ENCODE measurements around the gene TNFRSF12A.

TNFRSF12A gene

GRCh38 chr16:3022208-3022683 is 2.1 kb downstream of the TNFRSF12A start:
- DNase-seq (ENCODE audit: low spot score) = peak; percentile 89
- peak overlapping the region; percentile 99 for H3K27ac ChIP-seq
- CTCF ChIA-PET = interaction anchor here (0.6 to 2.6 kb wide), 4 partner anchors 9 to 19 kb away, joined by 4 to 13 read pairs (median 8); no protein-coding TSS in a partner anchor
- no peak for TF ChIP-seq CTCF (conservative IDR thresholded peaks at IDR 0.05; ENCODE audit: low read depth)
- POLR2A ChIA-PET (ENCODE audit: low non-redundant PET) = interaction anchor here (0.5 to 5.0 kb wide), 5 partner anchors 11 to 40 kb away, joined by 3 to 49 read pairs (median 10); no protein-coding TSS in a partner anchor

DNA sequence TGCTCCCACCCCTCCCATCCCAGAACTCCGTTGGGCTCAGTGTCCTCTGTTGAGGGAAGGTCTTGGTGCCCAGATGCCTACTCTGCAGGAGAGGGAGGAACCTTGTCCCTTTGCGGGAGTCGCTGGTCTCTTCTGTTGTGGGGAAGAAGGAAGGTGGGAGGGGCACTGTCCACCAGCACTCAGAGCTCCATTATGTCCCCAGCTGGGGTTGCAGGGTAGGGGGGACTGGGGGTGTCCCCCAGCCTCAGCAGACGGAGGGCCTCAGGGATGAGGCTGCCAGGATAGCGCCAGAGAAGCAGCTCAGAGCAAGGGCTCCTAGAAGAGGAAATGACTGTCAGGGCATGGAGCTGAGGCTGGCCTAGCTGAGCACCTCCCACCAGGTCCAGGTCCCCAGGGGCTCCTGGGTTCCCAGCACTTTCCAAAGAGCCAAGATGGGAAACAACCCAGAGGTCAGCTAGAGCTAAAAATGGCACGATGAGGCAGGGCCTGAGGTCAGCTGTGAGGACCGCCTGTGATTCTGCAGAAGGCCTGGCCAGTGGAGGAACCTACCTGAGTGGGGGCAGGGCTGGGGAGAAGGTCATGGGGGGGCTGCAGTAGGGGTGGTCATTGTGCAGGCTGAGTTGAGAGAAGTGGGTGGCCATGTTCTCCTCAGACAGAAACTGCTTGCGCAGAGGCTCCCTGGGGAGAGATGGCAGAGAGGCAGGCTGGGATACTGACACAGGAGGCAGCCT is 2.7 kb downstream of the TNFRSF12A start:
- ChIA-PET POLR2A (ENCODE audit: low non-redundant PET) (interaction anchor here (0.5 to 5.0 kb wide), 3 partner anchors 12 to 40 kb away, joined by 6 to 49 read pairs (median 48); no protein-coding TSS in a partner anchor), CTCF (interaction anchor here (0.6 to 1.7 kb wide), 2 partner anchors 13 to 639 kb away, joined by 4 to 6 read pairs; no protein-coding TSS in a partner anchor)
- H3K27ac ChIP-seq = peak overlapping the region; percentile 99
- TF ChIP-seq CTCF (conservative IDR thresholded peaks at IDR 0.05; ENCODE audit: low read depth) = no peak
- DNase-seq (ENCODE audit: low spot score) = no peak

- ChIA-PET CTCF (no interaction called here), POLR2A (ENCODE audit: low non-redundant PET) (interaction anchor here (4.1 to 5.0 kb wide), 2 partner anchors 12 to 18 kb away, joined by 48 to 49 read pairs; no protein-coding TSS in a partner anchor)
- DNase-seq (ENCODE audit: low spot score) = peak; percentile 63
- H3K27ac ChIP-seq = peak overlapping the region; percentile 99
- no peak for TF ChIP-seq CTCF (conservative IDR thresholded peaks at IDR 0.05; ENCODE audit: low read depth)
These were observed 3.2 kb downstream of the TNFRSF12A start for GRCh38 chr16:3023415-3023668.

DNA sequence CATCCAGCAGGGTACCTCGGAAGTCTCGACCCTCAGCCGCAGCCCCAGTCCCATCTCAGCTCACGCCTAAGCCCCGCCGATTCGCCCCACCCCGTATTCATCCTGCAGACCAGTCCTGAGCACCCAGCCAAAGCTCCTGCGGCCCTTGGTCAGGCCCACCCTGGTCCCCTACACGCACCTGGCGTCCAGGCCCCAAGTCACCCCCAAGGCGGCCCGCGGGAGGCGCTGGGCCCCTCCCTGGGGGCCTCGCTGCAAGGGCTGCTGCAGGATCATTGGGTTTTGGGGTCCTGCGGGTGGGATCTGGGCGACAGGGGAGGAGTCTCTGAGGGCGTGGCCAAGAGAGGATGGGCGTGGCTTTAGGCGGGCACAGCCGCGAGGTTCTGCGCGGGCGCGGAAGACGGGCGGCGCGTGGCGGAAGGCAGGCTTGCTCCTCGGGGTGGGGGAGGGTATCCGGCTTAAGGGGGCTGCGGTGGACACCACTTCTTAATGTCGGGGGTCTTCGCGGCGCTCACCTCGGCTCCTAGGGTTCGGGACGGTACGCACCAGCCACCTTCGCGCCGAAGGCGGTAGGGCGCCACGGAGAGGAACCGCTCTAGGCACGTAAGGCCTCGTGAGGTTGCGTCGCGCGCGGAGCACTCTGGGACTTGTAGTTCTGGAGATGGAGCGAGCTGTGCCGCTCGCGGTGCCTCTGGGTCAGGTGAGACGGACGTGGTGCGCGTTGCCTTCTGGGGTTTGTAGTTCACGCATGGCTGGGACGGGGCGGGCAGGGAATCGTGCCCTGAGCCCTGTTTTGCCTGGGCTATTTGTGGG is 3.7 kb downstream of the TNFRSF12A start, which contains the start of the genes HCFC1R1 and THOC6:
Gene HCFC1R1, minus strand, starts transcription at position 274 of the 810 bp plus-strand sequence. Its CDS starts 1 bp downstream, at position 273.
Gene THOC6, plus strand, starts transcription at position 367 of the 810 bp plus-strand sequence. Its CDS starts 292 bp downstream, at position 659.
- peak within 1 kb of the TSS; percentile 99 for H3K27ac ChIP-seq
- peak; percentile 75 for DNase-seq (ENCODE audit: low spot score)
- no peak for TF ChIP-seq CTCF (conservative IDR thresholded peaks at IDR 0.05; ENCODE audit: low read depth)
- CTCF ChIA-PET = no interaction called here
- POLR2A ChIA-PET (ENCODE audit: low non-redundant PET) = interaction anchor here (0.9 to 5.0 kb wide), 3 partner anchors 13 to 19 kb away, joined by 5 to 49 read pairs (median 48); no protein-coding TSS in a partner anchor

DNA sequence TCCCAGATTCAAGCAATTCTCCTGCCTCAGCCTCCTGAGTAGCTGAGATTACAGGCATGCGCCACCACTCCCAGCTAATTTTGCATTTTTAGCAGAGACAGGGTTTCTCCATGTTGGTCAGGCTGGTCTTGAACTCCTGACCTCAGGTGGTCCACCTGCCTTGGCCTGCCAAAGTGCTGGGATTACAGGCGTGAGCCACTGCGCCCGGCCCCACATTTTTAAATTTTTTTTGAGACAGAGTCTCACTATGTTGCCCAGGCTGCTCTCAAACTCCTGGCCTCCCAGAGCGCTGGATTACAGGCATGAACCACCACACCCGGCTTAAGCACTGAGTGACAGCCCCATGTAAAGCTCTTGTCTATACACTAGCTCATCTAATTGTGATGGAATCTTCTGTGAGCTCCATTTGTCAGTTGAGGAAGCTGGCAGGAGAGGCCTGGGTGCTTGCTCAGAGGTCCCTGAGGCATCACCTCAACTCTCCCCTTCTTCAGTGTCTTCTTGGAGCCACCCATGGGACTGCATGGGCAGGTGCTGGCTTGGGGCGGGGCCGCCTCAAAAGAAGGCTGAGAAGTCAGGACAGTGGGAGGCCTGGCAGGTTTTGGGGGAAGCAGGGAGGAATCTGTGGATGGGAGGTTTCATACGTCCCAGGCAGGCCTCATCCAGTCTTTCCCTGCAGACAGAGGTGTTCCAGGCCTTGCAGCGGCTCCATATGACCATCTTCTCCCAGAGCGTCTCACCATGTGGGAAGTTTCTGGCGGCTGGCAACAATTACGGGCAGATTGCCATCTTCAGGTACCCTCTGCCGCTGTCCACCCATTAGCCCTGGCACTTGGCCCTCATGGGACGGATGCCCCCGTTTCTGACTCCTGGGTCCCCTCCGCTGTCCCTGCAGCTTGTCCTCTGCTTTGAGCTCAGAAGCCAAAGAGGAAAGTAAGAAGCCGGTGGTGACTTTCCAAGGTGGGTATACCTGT is 5.1 kb downstream of the TNFRSF12A start:
- CTCF ChIA-PET = interaction anchor here (0.7 kb wide), 1 partner anchor 501 kb away, joined by 4 read pairs; no protein-coding TSS in a partner anchor
- POLR2A ChIA-PET (ENCODE audit: low non-redundant PET) = interaction anchor here (0.6 to 0.9 kb wide), 2 partner anchors 17 to 55 kb away, joined by 3 to 5 read pairs; no protein-coding TSS in a partner anchor
- DNase-seq (ENCODE audit: low spot score) = no peak
- no peak for TF ChIP-seq CTCF (conservative IDR thresholded peaks at IDR 0.05; ENCODE audit: low read depth)
- H3K27ac ChIP-seq = peak overlapping the region; percentile 99

Measured in RWPE1 (cell line).